HG03520 (cell line): ENCODE data around the gene CLEC16A.

Source experiments
- ATAC-seq: cut with Tn5 transposase; IDR thresholded peaks from one replicate; pipeline ENCODE4 v1.9.1; 2021; ENCODE audit warnings: mild to moderate bottlenecking, moderate library complexity; ENCODE audit not compliant: unreplicated experiment

Gene CLEC16A

GRCh38 chr16:11078812-11079459 lies 134.6 kb downstream of the CLEC16A start:
- no peak for ATAC-seq

GRCh38 chr16:11079652-11080187 lies 135.4 kb downstream of the CLEC16A start:
- no peak for ATAC-seq

- ATAC-seq = no peak
Observed at GRCh38 chr16:11080327-11080967, 136.1 kb downstream of the CLEC16A start.

GRCh38 chr16:11080999-11081630 lies 136.8 kb downstream of the CLEC16A start:
- no peak for ATAC-seq

GRCh38 chr16:11082108-11082859 lies 137.9 kb downstream of the CLEC16A start:
- no peak for ATAC-seq

- ATAC-seq = no peak
Observed at GRCh38 chr16:11082860-11083388, 138.6 kb downstream of the CLEC16A start.

- no peak for ATAC-seq
Observed at GRCh38 chr16:11084484-11084875, 140.1 kb downstream of the CLEC16A start.

- no peak for ATAC-seq
Observed at GRCh38 chr16:11084876-11085485, 140.6 kb downstream of the CLEC16A start.

GRCh38 chr16:11085916-11086315 lies 141.6 kb downstream of the CLEC16A start:
- no peak for ATAC-seq

- ATAC-seq = no peak
Observed at GRCh38 chr16:11087691-11088073, 143.3 kb downstream of the CLEC16A start.

- ATAC-seq = no peak
Observed at GRCh38 chr16:11088074-11088730, 143.8 kb downstream of the CLEC16A start.

- ATAC-seq = no peak
Observed at GRCh38 chr16:11088831-11089230, 144.5 kb downstream of the CLEC16A start.

- ATAC-seq = no peak
Observed at GRCh38 chr16:11089504-11090124, 145.2 kb downstream of the CLEC16A start.

GRCh38 chr16:11090232-11090631 lies 145.9 kb downstream of the CLEC16A start:
- ATAC-seq = no peak

GRCh38 chr16:11091021-11091785 lies 146.8 kb downstream of the CLEC16A start:
- ATAC-seq = no peak

GRCh38 chr16:11092788-11093571 lies 148.6 kb downstream of the CLEC16A start:
- no peak for ATAC-seq

- no peak for ATAC-seq
Observed at GRCh38 chr16:11093572-11094074, 149.3 kb downstream of the CLEC16A start.
